ENCODE results near the gene KDM2B.

DNA sequence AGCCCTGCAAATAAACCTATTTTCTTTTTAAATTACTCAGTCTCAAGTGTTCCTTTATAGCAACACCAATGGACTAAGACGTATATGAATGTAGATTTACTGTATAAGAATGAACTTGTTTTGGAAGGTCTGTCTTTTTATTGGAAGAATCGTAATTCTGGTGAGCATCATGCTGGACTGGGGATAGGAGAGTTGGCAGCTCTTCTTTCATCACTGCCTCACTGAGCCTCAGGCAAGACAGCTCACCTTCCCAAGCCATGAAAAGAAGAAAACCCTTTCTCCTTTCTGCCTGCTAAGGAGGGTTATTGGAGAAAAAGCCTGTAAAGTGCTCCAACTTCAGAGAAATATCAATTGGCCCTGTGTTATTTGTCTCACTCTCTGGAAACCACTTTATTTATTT is 190.0 kb downstream of the KDM2B start:
- no peak for TF ChIP-seq ESRRA (IDR thresholded peaks at IDR 0.05; ENCODE audit: borderline replicate concordance, low read length)
- TF ChIP-seq, protein P1, sequence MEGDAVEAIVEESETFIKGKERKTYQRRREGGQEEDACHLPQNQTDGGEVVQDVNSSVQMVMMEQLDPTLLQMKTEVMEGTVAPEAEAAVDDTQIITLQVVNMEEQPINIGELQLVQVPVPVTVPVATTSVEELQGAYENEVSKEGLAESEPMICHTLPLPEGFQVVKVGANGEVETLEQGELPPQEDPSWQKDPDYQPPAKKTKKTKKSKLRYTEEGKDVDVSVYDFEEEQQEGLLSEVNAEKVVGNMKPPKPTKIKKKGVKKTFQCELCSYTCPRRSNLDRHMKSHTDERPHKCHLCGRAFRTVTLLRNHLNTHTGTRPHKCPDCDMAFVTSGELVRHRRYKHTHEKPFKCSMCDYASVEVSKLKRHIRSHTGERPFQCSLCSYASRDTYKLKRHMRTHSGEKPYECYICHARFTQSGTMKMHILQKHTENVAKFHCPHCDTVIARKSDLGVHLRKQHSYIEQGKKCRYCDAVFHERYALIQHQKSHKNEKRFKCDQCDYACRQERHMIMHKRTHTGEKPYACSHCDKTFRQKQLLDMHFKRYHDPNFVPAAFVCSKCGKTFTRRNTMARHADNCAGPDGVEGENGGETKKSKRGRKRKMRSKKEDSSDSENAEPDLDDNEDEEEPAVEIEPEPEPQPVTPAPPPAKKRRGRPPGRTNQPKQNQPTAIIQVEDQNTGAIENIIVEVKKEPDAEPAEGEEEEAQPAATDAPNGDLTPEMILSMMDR (IDR thresholded peaks at IDR 0.05): no peak
- no peak for TF ChIP-seq PHF8 (IDR thresholded peaks at IDR 0.05; ENCODE audit: borderline replicate concordance, low read depth)
- TF ChIP-seq, protein P2, sequence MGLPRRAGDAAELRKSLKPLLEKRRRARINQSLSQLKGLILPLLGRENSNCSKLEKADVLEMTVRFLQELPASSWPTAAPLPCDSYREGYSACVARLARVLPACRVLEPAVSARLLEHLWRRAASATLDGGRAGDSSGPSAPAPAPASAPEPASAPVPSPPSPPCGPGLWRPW (IDR thresholded peaks at IDR 0.05): no peak
- no peak for TF ChIP-seq RAD21 (conservative IDR thresholded peaks at IDR 0.05 in 1 of 2, IDR thresholded peaks at IDR 0.05 in 1 of 2)
- TF ChIP-seq, protein P3, sequence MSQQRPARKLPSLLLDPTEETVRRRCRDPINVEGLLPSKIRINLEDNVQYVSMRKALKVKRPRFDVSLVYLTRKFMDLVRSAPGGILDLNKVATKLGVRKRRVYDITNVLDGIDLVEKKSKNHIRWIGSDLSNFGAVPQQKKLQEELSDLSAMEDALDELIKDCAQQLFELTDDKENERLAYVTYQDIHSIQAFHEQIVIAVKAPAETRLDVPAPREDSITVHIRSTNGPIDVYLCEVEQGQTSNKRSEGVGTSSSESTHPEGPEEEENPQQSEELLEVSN (IDR thresholded peaks at IDR 0.05; ENCODE audit: borderline replicate concordance, low read depth): no peak
- no peak for TF ChIP-seq EP300 (IDR thresholded peaks at IDR 0.05)
- no peak for TF ChIP-seq JUNB (IDR thresholded peaks at IDR 0.05)
- no peak for TF ChIP-seq POLR2A (IDR thresholded peaks at IDR 0.05; ENCODE audit: low read length)
- TF ChIP-seq FOXS1 (CRISPR knock-in tag; IDR thresholded peaks at IDR 0.05): no peak
- no peak for TF ChIP-seq BHLHE40 (IDR thresholded peaks at IDR 0.05; ENCODE audit: low read depth, low read length)
- TF ChIP-seq FOSB (CRISPR knock-in tag; IDR thresholded peaks at IDR 0.05): no peak
- TF ChIP-seq CEBPB (IDR thresholded peaks at IDR 0.05): no peak
